ENCODE results near the gene PIGL. TPM values are rescaled to one million over a fixed set of nuclear protein-coding genes. Genes with fewer than 3 reads are reported as not detected.
"Not testable (repeated sequence)": the region's sequence is repeated elsewhere in the genome, so short reads cannot be mapped to it uniquely, and the experiment has no call there.

The PIGL gene
- 29.0 TPM for polyA plus RNA-seq (2012; ENCODE audit: low read depth, missing spikeins)

GRCh38 chr17:16217002-16217635, at the start of gene PIGL:
Gene PIGL (plus strand): TSS chr17:16217210. CDS start chr17:16217227, 17 bp downstream.
- peak; percentile 97 for FAIRE-seq
- TF ChIP-seq POLR2AphosphoS5 (IDR thresholded peaks at IDR 0.05; ENCODE audit: low read depth, low read length) (peak; percentile 97), PAX5 (IDR thresholded peaks at IDR 0.05; ENCODE audit: insufficient read depth, low read length, severe bottlenecking) (no peak), SPI1 (IDR thresholded peaks at IDR 0.05; ENCODE audit: low read depth, low read length) (no peak), POU2F2 (IDR thresholded peaks at IDR 0.05; ENCODE audit: low read depth, low read length) (peak; percentile 85), TAF1 (IDR thresholded peaks at IDR 0.05; ENCODE audit: low read depth, low read length) (peak; percentile 97), POLR2A (IDR thresholded peaks at IDR 0.05; ENCODE audit: low read depth, low read length) (peak; percentile 97)
- peak; percentile 52 for DNase-seq (ENCODE audit: insufficient read length, low spot score)

- TF ChIP-seq PAX5 (IDR thresholded peaks at IDR 0.05; ENCODE audit: insufficient read depth, low read length, severe bottlenecking) (no peak), SPI1 (IDR thresholded peaks at IDR 0.05; ENCODE audit: low read depth, low read length) (no peak), POU2F2 (IDR thresholded peaks at IDR 0.05; ENCODE audit: low read depth, low read length) (no peak), TAF1 (IDR thresholded peaks at IDR 0.05; ENCODE audit: low read depth, low read length) (no peak), POLR2A (IDR thresholded peaks at IDR 0.05; ENCODE audit: low read depth, low read length) (no peak)
- DNase-seq (ENCODE audit: insufficient read length, low spot score) (no peak), FAIRE-seq (no peak)
Measured at GRCh38 chr17:16171613-16172012, 45.4 kb upstream of the PIGL start.

GRCh38 chr17:16178836-16179235, 38.2 kb upstream of the PIGL start:
- no peak for TF ChIP-seq POU2F2 (IDR thresholded peaks at IDR 0.05; ENCODE audit: low read depth, low read length)
- TF ChIP-seq SPI1 (IDR thresholded peaks at IDR 0.05; ENCODE audit: low read depth, low read length), result no peak
- DNase-seq (ENCODE audit: insufficient read length, low spot score) (no peak), FAIRE-seq (no peak)

- no peak for TF ChIP-seq TAF1 (IDR thresholded peaks at IDR 0.05; ENCODE audit: low read depth, low read length)
- TF ChIP-seq PAX5 (IDR thresholded peaks at IDR 0.05; ENCODE audit: insufficient read depth, low read length, severe bottlenecking), result no peak
- no peak for TF ChIP-seq POU2F2 (IDR thresholded peaks at IDR 0.05; ENCODE audit: low read depth, low read length)
- TF ChIP-seq SPI1 (IDR thresholded peaks at IDR 0.05; ENCODE audit: low read depth, low read length), result no peak
- no peak for TF ChIP-seq POLR2AphosphoS5 (IDR thresholded peaks at IDR 0.05; ENCODE audit: low read depth, low read length)
- TF ChIP-seq POLR2A (IDR thresholded peaks at IDR 0.05; ENCODE audit: low read depth, low read length), result no peak
- FAIRE-seq (no peak), DNase-seq (ENCODE audit: insufficient read length, low spot score) (no peak)
Measured at GRCh38 chr17:16181581-16181980, 35.4 kb upstream of the PIGL start.

GRCh38 chr17:16187642-16188041, 29.4 kb upstream of the PIGL start:
- DNase-seq (ENCODE audit: insufficient read length, low spot score), result no peak
- no peak for TF ChIP-seq TAF1 (IDR thresholded peaks at IDR 0.05; ENCODE audit: low read depth, low read length)
- TF ChIP-seq SPI1 (IDR thresholded peaks at IDR 0.05; ENCODE audit: low read depth, low read length), result no peak
- TF ChIP-seq POLR2AphosphoS5 (IDR thresholded peaks at IDR 0.05; ENCODE audit: low read depth, low read length), result no peak
- TF ChIP-seq POLR2A (IDR thresholded peaks at IDR 0.05; ENCODE audit: low read depth, low read length), result no peak
- no peak for TF ChIP-seq POU2F2 (IDR thresholded peaks at IDR 0.05; ENCODE audit: low read depth, low read length)
- TF ChIP-seq PAX5 (IDR thresholded peaks at IDR 0.05; ENCODE audit: insufficient read depth, low read length, severe bottlenecking), result no peak
- no peak for FAIRE-seq

GRCh38 chr17:16189791-16190348, 27.1 kb upstream of the PIGL start:
- TF ChIP-seq POU2F2 (IDR thresholded peaks at IDR 0.05; ENCODE audit: low read depth, low read length) (no peak), TAF1 (IDR thresholded peaks at IDR 0.05; ENCODE audit: low read depth, low read length) (no peak), SPI1 (IDR thresholded peaks at IDR 0.05; ENCODE audit: low read depth, low read length) (no peak), PAX5 (IDR thresholded peaks at IDR 0.05; ENCODE audit: insufficient read depth, low read length, severe bottlenecking) (no peak), POLR2AphosphoS5 (IDR thresholded peaks at IDR 0.05; ENCODE audit: low read depth, low read length) (no peak), POLR2A (IDR thresholded peaks at IDR 0.05; ENCODE audit: low read depth, low read length) (no peak)
- no peak for DNase-seq (ENCODE audit: insufficient read length, low spot score)
- no peak for FAIRE-seq

- TF ChIP-seq POU2F2 (IDR thresholded peaks at IDR 0.05; ENCODE audit: low read depth, low read length) (no peak), POLR2A (IDR thresholded peaks at IDR 0.05; ENCODE audit: low read depth, low read length) (no peak), TAF1 (IDR thresholded peaks at IDR 0.05; ENCODE audit: low read depth, low read length) (no peak), SPI1 (IDR thresholded peaks at IDR 0.05; ENCODE audit: low read depth, low read length) (no peak), POLR2AphosphoS5 (IDR thresholded peaks at IDR 0.05; ENCODE audit: low read depth, low read length) (no peak), PAX5 (IDR thresholded peaks at IDR 0.05; ENCODE audit: insufficient read depth, low read length, severe bottlenecking) (no peak)
- DNase-seq (ENCODE audit: insufficient read length, low spot score) (no peak), FAIRE-seq (no peak)
Measured at GRCh38 chr17:16190703-16191360, 26.2 kb upstream of the PIGL start.

GRCh38 chr17:16191604-16192003, 25.4 kb upstream of the PIGL start:
- FAIRE-seq (no peak), DNase-seq (ENCODE audit: insufficient read length, low spot score) (no peak)
- TF ChIP-seq POLR2A (IDR thresholded peaks at IDR 0.05; ENCODE audit: low read depth, low read length), result no peak
- no peak for TF ChIP-seq POLR2AphosphoS5 (IDR thresholded peaks at IDR 0.05; ENCODE audit: low read depth, low read length)
- TF ChIP-seq PAX5 (IDR thresholded peaks at IDR 0.05; ENCODE audit: insufficient read depth, low read length, severe bottlenecking), result no peak
- TF ChIP-seq SPI1 (IDR thresholded peaks at IDR 0.05; ENCODE audit: low read depth, low read length), result no peak
- no peak for TF ChIP-seq POU2F2 (IDR thresholded peaks at IDR 0.05; ENCODE audit: low read depth, low read length)
- TF ChIP-seq TAF1 (IDR thresholded peaks at IDR 0.05; ENCODE audit: low read depth, low read length), result no peak

GRCh38 chr17:16194307-16194835, 22.6 kb upstream of the PIGL start:
- DNase-seq (ENCODE audit: insufficient read length, low spot score); FAIRE-seq: not testable (repeated sequence)

Measured in GM12891 (cell line).